Stimulated activated CD4-positive, alpha-beta T cell treated with anti-CD3 and anti-CD28 coated beads, Interleukin-1b, Interleukin-23, amount 100 ng/mL, for 24 hours (primary cell): Measurements from ENCODE around the gene FREM1.

Source experiments
- DNase-seq, 4 experiments: peaks; one replicate each; pipeline ENCODE4 v3.0.0-alpha.2; 2020; ENCODE audit warnings: low read depth in 4 of 4, low spot score in 1 of 4

Gene FREM1

GRCh38 chr9:14715102-14715501 lies 195.1 kb downstream of the FREM1 start:
- no peak for DNase-seq

- no peak for DNase-seq
Measured at GRCh38 chr9:14713187-14713767, 197.0 kb downstream of the FREM1 start.

GRCh38 chr9:14710804-14711203 lies 199.4 kb downstream of the FREM1 start:
- no peak for DNase-seq

- no peak for DNase-seq
Measured at GRCh38 chr9:14706530-14707140, 203.6 kb downstream of the FREM1 start.

- DNase-seq = no peak
Measured at GRCh38 chr9:14705079-14705478, 205.1 kb downstream of the FREM1 start.

GRCh38 chr9:14704281-14704680 lies 205.9 kb downstream of the FREM1 start:
- no peak for DNase-seq

GRCh38 chr9:14702200-14702720 lies 208.0 kb downstream of the FREM1 start:
- no peak for DNase-seq

- DNase-seq = peak; percentile 27 to 45 (median 36)
Measured at GRCh38 chr9:14693251-14693861, 216.9 kb downstream of the FREM1 start, which contains the start of gene ZDHHC21. TSS of gene ZDHHC21 (minus strand) at chr9:14693432. CDS start at chr9:14674340, 19,092 bp downstream.

GRCh38 chr9:14692470-14693250 lies 217.6 kb downstream of the FREM1 start:
- DNase-seq = peak in 2 of 4 experiments; percentile 14 to 21

GRCh38 chr9:14690948-14691730 lies 219.1 kb downstream of the FREM1 start:
- no peak for DNase-seq

- DNase-seq = no peak
Measured at GRCh38 chr9:14687042-14687719, 223.0 kb downstream of the FREM1 start.

GRCh38 chr9:14686168-14686567 lies 224.1 kb downstream of the FREM1 start:
- DNase-seq = no peak
